Measurements from ENCODE around the gene HPSE2. TPM values are rescaled to one million over a fixed set of nuclear protein-coding genes. Genes with fewer than 3 reads are reported as not detected.

The HPSE2 gene
- total RNA-seq, 3 donors from 2014 or later, result 2.7 to 8.0 (median 5.9) TPM

DNA sequence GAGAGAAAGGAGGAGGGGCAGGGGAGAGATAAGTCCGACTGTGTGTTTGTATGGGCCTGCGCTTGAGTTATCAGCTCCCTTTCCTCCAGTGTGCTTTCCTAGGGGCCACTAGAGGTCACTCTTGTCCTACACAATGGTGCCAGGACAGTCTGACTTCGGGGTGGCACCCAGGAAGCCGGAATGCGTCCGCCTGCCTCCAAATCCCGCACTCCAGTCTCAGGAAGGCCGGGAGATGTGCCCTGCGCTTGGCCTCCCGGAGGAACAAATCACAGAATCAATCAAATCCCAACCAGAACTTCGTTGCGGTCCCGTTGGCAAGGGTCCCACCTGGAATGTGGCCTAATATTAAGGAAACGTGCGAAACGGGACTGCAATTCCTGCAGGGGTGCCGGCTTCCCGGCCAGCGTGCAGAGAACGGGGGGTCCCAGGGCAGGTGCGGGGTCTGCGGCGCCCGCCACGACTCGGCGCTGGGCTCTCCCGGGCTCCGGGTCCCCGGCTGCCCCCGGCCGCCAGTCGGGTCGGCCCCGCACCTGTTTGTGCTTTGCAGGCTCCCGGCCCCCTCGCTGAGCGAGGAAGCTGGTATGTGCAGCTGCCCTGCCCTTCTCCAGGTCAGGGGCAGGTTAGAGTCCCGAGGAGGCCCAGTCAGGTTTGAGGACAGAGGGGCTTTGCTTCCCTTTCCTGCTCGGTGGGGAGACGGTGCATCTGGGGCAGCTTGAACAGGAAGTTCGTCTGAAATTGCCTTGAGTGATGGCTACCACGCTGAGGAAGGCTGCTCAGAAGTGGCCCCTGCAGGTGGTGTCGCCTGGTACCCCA is 767.9 kb downstream of the HPSE2 start:
- no peaks in the 10 kb centered on the region for H3K4me1 ChIP-seq
- TF ChIP-seq, protein P1, sequence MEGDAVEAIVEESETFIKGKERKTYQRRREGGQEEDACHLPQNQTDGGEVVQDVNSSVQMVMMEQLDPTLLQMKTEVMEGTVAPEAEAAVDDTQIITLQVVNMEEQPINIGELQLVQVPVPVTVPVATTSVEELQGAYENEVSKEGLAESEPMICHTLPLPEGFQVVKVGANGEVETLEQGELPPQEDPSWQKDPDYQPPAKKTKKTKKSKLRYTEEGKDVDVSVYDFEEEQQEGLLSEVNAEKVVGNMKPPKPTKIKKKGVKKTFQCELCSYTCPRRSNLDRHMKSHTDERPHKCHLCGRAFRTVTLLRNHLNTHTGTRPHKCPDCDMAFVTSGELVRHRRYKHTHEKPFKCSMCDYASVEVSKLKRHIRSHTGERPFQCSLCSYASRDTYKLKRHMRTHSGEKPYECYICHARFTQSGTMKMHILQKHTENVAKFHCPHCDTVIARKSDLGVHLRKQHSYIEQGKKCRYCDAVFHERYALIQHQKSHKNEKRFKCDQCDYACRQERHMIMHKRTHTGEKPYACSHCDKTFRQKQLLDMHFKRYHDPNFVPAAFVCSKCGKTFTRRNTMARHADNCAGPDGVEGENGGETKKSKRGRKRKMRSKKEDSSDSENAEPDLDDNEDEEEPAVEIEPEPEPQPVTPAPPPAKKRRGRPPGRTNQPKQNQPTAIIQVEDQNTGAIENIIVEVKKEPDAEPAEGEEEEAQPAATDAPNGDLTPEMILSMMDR (IDR thresholded peaks at IDR 0.05), result peak; percentile 46 to 91 (median 86)
- TF ChIP-seq POLR2AphosphoS5 (IDR thresholded peaks at IDR 0.05) (peak in 2 of 3 donors; percentile 9 to 26), POLR2A (IDR thresholded peaks at IDR 0.05) (no peak)
- DNase-seq (ENCODE audit: low spot score in 2 of 2), result peak; percentile 59 to 64
- H3K27ac ChIP-seq, result peak overlapping the region in 1 of 2 donors; percentile 32
- H3K27me3 ChIP-seq, result no peaks in the 10 kb centered on the region
- H3K9me3 ChIP-seq, result no peaks in the 10 kb centered on the region
- intact Hi-C loops (cut with DNase I; ENCODE audit: low total_unique reads), result no loop called here
- peak overlapping the region; percentile 43 to 82 (median 58) for H3K4me3 ChIP-seq
- no peaks in the 10 kb centered on the region for H3K36me3 ChIP-seq

DNA sequence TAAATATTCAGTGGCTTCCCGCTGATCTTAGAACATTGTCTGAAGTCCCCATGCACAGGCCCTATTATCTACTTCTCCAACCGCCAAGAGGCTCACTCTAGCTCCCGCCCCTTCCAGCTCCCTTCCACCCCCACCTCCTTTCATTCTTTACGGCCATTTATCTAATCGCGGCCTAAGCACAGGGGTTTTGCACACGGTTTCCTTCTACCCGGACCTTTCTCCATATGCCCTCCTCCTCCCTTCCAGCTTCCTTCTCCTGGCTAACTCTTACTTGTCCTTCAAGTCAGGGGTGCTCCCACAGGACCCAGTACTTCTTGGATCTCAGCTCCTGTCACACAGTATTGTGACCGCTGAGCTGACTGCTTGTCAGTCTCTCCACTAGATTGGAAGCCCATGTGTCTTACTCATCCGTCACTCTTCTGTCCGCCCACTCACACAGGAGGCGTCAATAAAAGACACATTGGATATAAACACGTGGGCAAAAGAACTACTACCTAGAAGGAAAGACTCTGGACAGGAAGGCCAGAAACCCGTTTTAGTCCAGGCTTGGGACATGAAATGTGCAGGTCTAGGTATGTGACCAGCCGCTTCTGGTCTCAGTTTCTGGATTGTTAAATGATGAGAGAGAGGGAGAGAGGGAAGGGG is 768.7 kb downstream of the HPSE2 start:
- DNase-seq (ENCODE audit: low spot score in 2 of 2), result no peak
- H3K36me3 ChIP-seq, result no peaks in the 10 kb centered on the region
- H3K9me3 ChIP-seq, result no peaks in the 10 kb centered on the region
- no peaks in the 10 kb centered on the region for H3K27me3 ChIP-seq
- no peaks in the 10 kb centered on the region for H3K4me1 ChIP-seq
- TF ChIP-seq, protein P1 (IDR thresholded peaks at IDR 0.05), result no peak
- no peak for TF ChIP-seq POLR2AphosphoS5 (IDR thresholded peaks at IDR 0.05)
- no peak for TF ChIP-seq POLR2A (IDR thresholded peaks at IDR 0.05)
- H3K4me3 ChIP-seq, result peak overlapping the region in 1 of 3 donors; percentile 82
- peak overlapping the region in 1 of 2 donors; percentile 32 for H3K27ac ChIP-seq
- intact Hi-C loops (cut with DNase I; ENCODE audit: low total_unique reads), result no loop called here

DNA sequence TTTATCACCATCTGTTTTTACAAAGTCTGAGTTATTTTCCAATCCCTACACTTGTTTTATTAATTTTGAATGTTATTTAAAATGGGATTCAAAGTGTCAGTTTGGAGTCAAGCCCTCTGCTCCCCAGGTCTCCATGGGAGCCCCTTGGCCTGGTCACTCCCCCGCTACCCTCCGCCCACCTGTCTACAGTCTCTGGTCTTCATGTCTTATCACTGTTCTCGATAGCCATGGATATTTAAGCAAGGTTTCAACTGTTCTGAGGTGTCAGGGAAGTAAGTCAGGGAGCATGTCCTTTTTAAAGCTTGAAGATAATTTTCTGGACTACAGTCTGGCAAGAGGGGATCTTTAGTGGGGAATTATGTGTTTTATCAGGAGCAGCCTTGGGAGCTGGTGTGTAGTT is 769.8 kb downstream of the HPSE2 start:
- H3K36me3 ChIP-seq, result no peaks in the 10 kb centered on the region

DNA sequence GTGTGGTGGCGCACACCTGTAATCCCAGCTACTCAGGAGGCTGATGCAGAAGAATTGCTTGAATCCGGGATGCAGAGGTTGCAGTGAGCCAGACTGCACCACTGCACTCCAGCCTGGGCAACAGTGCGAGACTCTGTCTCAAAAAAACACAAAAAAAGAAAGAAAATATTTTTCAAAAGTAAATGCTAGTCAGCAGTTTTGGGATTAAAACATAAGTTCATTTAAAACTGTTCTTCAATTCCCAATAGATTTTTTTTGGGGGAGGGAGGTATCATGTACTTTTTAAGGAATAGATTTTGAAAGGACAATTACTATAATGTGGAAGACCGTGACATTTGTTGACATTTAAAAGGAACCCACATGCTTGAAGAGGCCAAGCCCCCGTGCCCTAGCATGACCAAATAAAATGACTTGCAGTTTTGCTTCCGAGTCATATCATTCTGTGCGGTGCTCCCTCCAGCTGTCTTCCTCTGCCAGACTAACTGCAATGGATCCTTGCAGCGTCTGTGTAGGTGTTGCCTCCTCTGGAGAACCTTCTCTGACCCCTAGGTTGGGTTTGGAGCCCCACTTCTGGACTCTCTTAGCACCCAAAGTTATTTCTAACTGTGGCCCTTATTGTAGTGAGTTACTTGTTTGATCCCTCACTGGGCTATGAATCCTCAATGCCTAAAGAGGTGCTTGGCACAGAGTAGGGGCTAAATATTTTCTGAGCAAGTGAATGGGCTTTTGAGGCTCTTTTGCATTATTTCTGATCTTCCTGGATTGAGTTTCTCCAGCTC is 771.5 kb downstream of the HPSE2 start:
- Histone ChIP-seq H3K4me3 (no peak overlapping the region), H3K9me3 (no peaks in the 10 kb centered on the region), H3K4me1 (no peaks in the 10 kb centered on the region), H3K27ac (no peak overlapping the region), H3K27me3 (no peaks in the 10 kb centered on the region), H3K36me3 (no peaks in the 10 kb centered on the region)
- no peak for TF ChIP-seq POLR2A (IDR thresholded peaks at IDR 0.05)
- TF ChIP-seq POLR2AphosphoS5 (IDR thresholded peaks at IDR 0.05), result no peak
- TF ChIP-seq, protein P1 (IDR thresholded peaks at IDR 0.05), result no peak
- DNase-seq (ENCODE audit: low spot score in 2 of 2), result no peak
- intact Hi-C loops (cut with DNase I; ENCODE audit: low total_unique reads), result no loop called here

More for the DNA sequence above, 769.8 kb downstream of the HPSE2 start:
- H3K4me3 ChIP-seq, result no peak overlapping the region
- no peaks in the 10 kb centered on the region for H3K9me3 ChIP-seq
- DNase-seq (ENCODE audit: low spot score in 2 of 2), result no peak
- H3K27ac ChIP-seq, result no peak overlapping the region
- H3K27me3 ChIP-seq, result no peaks in the 10 kb centered on the region
- H3K4me1 ChIP-seq, result no peaks in the 10 kb centered on the region
- TF ChIP-seq POLR2A (IDR thresholded peaks at IDR 0.05), result no peak
- TF ChIP-seq POLR2AphosphoS5 (IDR thresholded peaks at IDR 0.05), result no peak
- TF ChIP-seq, protein P1 (IDR thresholded peaks at IDR 0.05), result no peak
- intact Hi-C loops (cut with DNase I; ENCODE audit: low total_unique reads), result no loop called here
